ENCODE measurements around the gene LGR6. TPM values are rescaled to one million over a fixed set of nuclear protein-coding genes. Genes with fewer than 3 reads are reported as not detected.

Gene LGR6
- polyA plus RNA-seq, 3 donors, result 0.64 to 1.2 (median 1.1) TPM

DNA sequence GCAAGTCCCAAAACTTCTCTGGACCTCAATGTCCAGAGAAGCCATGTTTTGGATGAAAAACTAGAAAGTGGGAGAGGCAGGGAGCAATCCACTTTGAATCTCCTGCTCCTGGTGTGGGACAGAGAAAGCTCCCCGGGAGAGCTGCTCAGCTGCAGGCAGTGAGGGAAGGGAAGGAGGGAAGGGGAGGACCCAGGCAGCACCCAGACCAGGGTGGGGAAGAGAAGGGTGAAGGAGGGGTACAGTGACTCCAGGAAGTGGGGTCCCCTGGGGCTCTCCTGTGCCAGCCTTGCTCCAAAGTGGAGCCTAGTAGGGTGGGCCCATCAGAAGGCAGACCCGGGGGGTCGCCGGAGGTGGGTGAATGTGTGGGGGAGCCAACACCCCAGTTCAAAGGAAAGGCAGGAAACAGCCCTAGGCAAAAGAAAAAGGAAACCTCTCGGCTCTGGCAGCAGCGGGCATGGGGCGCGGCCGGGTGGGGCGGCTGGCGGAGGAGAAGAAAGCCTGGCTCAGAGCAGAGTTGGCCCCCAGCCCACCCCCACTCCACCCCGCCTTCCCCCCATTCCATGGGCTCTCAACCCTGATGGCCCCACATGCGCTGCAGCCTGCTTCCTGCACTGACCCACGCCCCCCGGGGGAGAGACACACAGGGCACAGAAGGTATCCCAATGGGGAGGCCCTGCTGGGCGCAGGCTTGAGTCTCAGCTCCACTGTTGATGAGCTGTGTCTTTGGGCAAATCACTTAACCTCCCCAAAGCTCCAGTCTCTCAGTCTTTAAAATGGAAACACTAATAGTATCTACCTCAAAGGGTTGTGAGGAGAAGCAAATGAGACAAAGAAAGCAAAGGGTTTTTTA lies 5.7 kb downstream of the LGR6 start:
- DNase-seq (ENCODE audit: low read depth in 3 of 3, low spot score in 2 of 3), result no peak

DNA sequence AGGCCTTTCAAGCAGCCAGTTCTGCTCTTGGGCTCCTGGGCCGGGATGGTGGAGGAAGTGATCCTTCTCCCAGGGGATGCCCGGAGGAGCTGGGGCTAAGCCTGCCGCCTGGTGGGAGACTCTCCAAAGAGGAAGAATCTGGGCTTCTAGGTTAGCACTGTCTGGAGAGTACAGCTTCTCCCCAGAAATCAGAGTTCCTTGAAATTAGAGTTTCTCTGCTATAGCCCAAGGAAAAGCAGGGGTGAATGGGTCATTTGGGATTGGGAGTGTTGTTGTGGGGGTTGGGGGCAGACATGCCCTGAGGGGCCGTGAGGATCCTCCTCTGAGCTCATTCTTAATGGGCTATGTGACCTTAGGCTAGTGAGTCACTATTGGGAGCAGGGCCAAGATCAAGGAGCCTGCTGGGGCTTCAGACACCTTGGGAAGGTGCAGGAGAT lies 6.5 kb downstream of the LGR6 start:
- no peak for DNase-seq (ENCODE audit: low read depth in 3 of 3, low spot score in 2 of 3)

DNA sequence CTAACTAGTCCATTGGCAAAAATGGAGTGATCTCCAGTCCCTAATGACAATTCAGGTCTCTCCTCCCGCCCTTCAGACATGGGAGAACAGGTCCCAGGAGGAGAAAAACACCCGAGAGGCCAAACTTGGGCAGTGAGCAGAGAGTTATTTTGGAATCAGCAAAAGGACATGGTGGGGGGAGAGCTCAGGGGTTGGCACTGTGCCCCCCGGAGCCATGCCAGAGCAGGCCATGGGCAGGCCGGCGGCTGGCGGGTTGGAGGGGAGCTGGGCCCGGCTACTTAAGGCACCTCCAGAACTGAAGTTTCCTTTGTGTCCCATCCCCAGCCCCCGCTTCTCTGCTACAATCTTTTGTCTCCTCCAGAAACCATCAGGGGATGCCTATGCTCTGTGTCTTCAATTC lies 7.1 kb downstream of the LGR6 start:
- no peak for DNase-seq (ENCODE audit: low read depth in 3 of 3, low spot score in 2 of 3)

DNA sequence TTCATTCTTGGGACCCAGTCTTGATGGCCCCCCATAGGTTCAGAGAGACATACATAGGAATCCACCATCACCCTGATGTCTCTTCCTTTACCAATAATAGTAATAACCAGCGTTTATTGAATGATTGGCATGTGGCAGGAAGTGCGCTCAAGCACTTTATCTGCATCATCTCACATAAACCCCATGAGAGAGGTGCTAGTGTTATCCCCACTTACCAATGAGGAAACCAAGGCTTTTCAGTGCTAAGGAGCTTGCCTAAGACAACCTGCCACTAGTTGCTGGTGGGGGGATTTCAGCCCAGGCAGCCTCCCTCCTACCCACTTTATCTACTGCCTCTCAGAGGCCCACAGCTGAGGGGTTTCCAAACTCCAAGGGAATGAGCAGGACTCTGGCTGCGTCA lies 7.7 kb downstream of the LGR6 start:
- DNase-seq (ENCODE audit: low read depth in 3 of 3, low spot score in 2 of 3), result no peak

DNA sequence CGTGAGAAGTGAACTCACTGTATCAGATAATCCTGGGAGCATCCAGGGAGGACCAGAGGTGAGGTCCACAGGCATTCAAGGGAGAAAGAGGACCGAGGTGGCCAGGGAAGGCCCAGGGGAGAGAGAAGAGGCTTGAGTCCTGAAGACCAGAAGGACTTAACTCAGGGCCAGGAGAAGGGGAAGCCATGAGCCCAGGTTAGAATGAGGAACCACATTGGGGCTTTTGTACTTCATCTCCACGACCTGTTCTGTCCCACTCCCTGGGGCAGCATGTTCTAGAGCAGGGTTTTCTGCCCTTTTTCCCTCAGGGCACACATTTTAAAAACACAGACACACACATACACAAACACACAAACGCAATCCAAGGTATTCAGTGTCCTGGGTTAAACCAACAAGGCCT lies 8.4 kb downstream of the LGR6 start:
- no peak for DNase-seq (ENCODE audit: low read depth in 3 of 3, low spot score in 2 of 3)

DNA sequence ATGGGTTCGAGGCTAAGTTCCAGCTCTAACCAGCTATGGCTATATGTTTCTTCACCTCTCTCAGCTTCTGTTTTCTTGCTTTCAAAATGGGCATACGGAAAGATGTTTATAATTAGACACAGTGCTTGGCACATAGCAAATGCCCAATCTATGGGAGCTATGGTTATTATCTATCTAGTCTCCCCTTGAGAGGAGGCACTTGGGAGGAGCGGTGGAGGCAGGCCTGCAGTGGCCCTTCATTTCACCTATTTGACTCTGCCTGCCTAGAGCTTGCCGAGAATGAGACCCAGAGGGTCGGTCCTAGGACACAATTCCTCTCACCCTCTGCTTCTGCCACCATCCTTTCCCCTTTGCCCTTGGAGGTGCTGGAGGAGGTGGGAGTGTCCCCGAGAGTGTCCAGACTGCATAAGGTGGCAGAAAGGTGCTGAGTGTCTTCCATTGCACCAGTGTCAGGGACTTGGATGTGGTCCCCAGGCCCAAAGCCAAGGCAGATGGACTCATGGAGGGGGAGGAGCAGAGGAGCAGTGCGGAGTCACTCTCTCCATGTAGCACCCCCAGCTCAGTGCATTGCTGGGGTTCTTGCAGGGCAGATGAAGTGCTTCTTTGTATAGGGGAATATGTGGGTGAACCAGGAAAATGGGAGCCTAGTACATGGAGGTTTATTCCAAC lies 9.0 kb downstream of the LGR6 start:
- DNase-seq (ENCODE audit: low read depth in 3 of 3, low spot score in 2 of 3), result no peak

DNA sequence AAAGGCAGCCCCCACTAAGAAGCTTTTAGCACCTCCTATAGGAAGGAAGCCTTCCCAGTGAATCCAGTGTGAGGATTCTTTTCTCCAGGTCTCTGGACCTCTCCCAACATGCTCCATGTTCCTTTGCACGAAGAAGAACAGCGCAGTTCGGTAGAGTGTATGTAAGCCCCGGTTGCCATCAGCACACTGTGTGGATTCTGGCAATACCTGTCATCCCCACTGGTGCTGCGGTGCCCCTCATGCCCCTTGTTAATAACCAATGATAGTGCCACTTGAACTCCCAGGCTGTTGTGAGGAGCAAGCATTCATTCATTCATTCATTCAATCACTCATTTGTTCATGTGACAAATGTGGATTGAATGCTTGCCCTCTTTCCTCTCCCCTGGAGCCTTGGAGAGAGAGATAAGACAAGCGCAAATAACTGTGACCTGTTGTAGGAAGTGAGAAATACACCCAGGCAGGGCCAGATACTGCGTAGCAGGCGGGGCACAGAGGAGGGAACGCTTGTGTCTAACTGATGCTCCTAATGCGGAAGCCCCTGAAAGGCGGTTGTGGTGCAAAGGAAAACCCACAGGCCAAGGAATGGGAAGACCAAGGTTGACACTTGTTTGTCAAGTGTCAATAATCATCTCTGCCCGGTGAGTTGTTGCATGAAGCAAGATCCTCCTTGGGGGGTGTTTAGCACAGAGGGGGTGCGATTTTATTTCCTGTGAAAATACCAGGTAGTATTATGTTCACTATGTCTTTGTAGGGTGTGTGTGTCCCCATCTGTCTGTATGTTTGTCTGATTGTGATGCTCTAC lies 9.8 kb downstream of the LGR6 start:
- DNase-seq (ENCODE audit: low read depth in 3 of 3, low spot score in 2 of 3), result no peak

DNA sequence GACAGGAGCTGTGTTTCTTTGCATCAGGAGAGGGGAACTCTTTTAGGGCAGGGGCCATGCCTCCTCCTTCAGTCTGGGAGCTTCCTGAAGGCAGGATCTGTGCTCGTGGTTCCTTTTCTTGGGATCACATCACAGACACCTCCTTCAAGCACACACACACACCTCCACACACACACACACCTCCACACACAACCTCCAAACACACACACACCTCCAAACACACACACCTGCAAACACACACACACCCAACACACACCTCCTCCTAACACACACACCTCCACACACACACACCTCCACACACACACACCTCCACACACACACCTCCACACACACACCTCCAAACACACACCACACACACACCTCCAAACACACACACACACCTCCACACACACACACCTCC lies 10.5 kb downstream of the LGR6 start:
- DNase-seq (ENCODE audit: low read depth in 3 of 3, low spot score in 2 of 3), result no peak

DNA sequence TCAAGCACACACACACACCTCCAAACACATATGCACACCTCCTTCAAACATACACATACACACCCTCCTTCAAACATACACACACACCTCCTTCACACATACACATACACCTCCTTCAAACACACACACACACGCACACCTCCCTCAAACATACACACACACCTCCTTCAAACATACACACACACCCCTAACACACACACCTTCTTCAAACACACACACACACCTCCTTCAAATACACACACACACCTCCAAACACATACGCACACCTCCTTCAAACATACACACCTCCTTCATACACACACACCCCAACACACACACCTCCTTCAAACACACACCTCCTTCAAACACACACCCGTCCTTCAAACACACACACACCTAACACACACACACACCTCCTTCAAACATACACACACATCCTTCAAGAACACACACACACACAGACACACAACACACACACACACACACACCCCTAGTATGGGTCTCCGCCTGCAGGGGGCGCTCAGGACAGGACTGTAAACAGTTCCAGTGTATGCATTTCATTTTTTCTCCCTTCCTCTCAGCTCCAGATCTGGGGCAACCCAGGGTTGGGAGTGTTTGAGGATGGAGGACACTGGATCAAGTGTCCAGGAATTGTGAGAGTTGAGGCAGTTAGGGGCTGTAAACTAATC lies 12.1 kb downstream of the LGR6 start:
- no peak for DNase-seq (ENCODE audit: low read depth in 3 of 3, low spot score in 2 of 3)

DNA sequence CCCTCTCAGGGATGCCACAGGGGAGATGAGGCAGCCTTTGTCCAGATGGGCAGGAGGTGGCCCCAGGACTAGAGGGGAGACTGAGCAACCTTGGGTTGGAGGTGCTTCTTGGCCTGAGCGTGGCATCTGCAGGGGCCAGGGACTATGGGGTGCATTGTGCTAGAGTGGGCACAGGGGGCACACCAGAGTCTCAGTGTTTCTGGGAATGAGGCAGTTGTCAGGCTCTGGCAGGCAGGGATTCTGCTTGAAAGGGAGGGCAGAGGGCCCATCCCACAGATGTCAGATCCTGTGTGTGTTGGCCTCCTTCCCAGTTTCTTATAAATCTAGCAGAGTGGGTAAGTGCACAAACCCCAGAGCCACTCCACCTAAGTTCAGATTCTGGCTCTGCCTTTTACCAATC lies 13.7 kb downstream of the LGR6 start:
- DNase-seq (ENCODE audit: low read depth in 3 of 3, low spot score in 2 of 3), result no peak

DNA sequence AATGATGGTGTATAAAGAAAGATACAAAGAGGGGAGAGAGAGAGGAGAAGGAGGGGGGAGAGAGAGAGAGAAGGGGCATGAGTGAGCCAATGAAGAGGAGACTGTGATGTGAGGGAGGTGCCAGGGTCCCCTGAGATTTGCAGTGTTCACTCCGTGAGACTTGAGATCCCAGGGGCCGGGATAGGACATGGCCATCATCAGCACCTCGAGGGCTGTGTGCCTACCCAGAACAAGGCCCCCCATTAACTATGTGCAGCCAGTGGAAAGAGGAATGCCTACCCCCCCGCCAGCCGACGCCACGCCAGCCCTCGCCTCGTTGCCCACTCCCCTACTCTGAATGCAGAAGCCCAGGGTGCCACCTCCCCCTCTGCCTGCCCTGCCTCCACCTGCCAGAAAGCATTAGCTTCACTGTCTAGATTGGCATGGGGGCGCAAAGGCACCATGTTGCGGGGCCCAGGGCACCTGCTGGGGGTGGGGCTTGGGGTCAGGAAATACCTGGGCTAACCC lies 14.8 kb downstream of the LGR6 start:
- no peak for DNase-seq (ENCODE audit: low read depth in 3 of 3, low spot score in 2 of 3)

DNA sequence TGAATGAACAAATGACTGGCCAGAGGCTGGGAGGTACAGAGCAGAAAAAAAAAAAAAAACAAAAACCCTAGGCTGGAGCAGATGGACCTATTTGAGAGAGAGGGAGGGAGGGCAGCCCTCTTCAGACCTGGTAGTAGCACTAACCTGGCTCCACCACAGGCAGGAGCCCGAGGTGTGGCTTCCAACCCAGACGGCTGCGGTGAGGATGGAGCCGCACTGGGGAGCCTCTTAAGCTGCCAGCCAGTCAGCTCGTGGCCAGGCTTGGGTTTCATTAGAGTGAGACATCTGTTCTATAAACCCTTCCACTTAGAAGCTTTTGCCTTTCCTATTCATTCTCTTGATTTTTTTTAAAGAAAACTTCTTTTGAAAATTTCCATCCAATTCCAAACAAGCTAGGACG lies 16.8 kb downstream of the LGR6 start:
- no peak for DNase-seq (ENCODE audit: low read depth in 3 of 3, low spot score in 2 of 3)

DNA sequence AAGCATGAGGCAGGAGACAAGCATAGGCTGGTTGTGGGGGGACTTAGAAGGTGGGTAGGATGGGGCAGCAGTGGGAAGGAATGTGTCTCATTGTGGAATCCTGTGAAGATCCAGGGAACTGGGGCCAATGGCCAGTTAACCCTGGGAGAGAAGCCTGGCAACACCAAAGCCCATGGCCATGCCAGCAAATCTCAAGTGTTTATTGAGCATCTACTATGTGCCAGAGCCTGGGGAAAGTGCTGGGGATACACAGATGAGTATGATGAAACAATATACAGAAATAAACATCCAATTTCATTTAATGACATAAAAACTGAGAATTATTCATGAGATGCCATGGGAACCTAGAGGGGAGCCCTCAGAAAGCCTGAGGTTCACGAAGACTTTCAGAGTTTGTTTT lies 17.4 kb downstream of the LGR6 start:
- no peak for DNase-seq (ENCODE audit: low read depth in 3 of 3, low spot score in 2 of 3)

DNA sequence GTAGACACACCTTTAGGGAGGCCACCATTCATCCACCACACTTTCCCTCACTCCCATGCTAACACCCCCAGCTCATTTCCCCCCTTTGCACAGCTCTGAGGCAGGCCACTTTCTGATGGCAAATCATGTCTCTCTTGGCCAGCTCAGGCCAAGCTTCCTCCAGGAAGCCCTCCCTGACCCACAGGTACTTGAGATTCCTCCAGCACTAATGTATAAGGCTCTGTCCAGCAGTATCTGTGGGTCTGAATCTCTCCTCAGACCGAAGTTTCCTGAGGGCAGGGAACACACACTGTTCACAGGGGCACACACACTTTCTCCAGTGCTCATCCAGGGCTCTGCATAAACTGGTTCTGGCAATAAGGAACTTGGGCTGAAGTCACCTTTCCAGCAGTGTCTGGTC lies 19.2 kb downstream of the LGR6 start:
- no peak for DNase-seq (ENCODE audit: low read depth in 3 of 3, low spot score in 2 of 3)

DNA sequence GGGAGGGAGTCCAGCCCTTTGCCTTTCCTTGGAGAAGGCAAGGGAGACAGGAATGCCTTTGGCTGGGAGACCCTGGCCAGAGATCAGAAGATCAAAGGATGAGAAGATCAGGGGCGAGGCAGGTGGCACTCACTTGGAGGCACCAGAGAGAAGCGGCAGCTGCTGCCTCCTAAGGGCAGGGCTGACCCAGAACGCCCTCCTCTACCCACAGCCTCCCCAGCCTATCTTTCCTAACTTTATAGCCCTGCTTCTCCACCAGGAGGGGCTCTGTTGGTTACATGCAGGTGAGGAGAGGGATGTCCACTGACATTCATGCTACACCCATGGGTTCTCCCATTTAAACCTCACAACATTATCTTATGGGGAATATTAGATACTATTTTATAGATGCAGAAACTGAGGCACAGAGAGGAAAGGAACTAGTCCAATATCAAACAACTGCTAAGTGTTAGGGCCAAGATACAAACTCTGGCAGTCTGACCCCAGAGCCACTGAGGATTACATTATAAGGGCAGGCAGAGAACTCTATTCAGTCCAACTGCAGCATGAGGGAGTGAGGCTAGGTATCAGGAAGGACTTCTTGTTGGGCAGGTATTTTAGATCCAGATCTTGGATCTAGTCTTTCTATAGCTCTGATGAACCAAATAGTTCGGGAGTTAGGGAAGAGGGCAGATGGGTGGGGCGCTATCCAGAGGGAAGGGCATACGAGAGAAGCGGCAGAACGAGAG lies 19.9 kb downstream of the LGR6 start:
- DNase-seq (ENCODE audit: low read depth in 3 of 3, low spot score in 2 of 3), result no peak

DNA sequence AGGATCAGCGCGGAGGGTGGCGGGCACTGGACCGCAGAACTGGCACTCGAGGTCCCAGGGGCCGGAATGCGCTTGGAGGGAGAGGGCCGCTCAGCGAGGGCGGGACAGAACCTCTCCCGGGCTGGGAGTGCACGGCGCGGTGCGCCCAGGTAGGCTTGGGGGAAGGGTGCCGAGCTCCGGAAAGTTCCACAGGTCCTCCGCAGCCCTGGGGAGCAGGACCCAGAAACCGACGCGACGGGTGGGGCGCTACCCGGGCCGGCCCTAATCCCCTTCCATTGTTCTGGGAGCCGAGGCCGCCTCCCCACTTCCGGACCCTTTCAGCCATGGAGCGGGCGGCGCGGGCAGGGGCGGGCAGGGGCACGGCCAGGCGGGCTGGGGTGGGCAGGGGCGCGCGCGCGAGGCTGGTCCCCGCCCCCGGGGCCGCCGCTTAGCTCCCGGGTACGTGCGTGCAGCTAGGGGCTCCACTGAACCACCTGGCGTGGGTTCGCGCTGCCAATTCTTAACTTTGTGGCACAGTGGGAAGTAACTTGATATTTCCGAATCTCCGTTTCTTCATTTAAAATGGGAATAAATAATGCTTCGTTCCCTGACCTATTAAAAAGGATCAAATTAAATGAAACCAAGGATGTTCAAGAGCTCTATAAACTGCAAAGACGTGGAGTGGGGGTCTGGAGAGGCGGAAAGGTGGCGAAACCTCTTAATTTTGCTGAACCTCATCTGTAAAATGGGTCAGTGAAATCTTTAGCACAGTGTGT lies 20.7 kb downstream of the LGR6 start:
- DNase-seq (ENCODE audit: low read depth in 3 of 3, low spot score in 2 of 3), result no peak

DNA sequence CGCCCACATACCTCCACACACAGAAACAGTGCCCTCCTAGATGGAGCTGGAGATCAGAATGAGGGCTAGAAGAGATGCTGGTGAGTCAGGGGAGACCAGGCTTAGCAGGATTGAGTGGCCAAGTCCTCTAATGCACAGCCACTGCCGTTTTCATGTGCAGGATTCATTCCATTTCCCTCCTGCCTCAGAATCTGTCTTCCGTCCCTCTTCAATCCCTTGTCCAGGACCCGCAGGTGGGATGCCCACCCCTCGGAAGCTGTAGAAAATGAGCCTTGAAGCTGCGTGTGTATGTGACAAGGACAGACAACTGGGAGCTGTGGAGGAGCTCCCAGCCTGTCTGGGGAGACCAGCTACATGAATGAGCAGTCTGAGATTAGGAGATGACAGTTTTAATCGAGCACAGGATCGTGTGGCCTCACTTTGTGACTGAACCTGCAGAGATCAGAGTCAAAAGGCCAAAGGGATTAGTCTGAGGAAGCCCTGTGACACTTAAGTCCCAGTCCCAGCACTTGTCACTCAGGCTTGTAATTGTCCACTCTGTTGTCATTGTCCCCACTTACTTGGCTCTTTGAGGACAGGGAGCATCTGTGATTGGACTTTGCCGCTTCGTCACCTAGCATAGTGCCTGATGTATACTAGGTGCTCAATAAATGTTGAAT lies 22.0 kb downstream of the LGR6 start:
- no peak for DNase-seq (ENCODE audit: low read depth in 3 of 3, low spot score in 2 of 3)

DNA sequence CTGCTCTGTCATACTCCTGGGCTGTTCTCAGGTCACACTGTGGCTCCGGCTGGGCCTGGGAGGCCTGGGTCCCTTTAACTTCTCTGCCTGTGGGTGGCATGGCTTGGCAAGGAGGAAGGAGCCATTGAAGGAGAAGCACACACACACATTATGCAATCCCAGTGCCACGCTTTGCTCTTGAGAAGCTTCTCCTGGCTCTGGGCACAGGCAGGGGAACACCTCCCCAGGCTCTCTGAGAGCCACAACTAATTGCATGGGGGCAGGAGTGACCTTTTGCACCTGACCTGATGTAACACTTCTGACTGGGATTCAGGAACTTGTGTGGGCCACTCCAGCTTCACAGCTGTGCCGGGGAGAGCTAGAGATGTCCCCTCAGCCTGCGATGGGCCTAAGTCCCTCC lies 23.1 kb downstream of the LGR6 start:
- DNase-seq (ENCODE audit: low read depth in 3 of 3, low spot score in 2 of 3), result no peak

DNA sequence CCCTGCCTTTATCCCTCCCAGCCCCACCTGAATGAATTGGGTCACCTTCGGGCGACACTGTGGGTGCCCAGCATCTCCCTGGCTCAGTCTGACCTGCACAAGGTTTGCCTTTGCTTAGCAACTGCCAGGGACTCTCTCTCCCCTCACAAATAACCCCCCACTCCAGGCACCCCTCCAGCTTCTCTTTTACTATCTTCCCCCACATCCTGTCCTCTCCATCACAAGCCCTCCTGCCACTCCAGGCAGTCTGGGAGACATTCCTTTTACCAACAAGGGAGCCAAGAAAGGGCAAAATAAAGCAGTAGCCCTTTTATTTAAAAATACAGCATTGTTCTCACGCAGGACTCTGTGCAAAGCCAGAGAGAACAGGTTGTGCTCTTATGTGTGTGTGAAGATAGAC lies 23.9 kb downstream of the LGR6 start:
- no peak for DNase-seq (ENCODE audit: low read depth in 3 of 3, low spot score in 2 of 3)

All from right renal cortex interstitium (tissue), 3 donors.